WI38 (cell line): Measurements from ENCODE around the gene SORL1.
A peak's percentile ranks its signal among the peaks of the same experiment; 100 is the strongest.
"Not testable (repeated sequence)": the region's sequence is repeated elsewhere in the genome, so short reads cannot be mapped to it uniquely, and the experiment has no call there.

Source experiments
- H3K4me3 ChIP-seq: 2 replicates; pipeline ENCODE4 v1.5.1; 2011; ENCODE audit warnings: low read depth, mild to moderate bottlenecking, control low read depth, low read length
- CTCF ChIP-seq: IDR thresholded peaks from 2 replicates; pipeline ENCODE4 v1.5.1; 2012; ENCODE audit warnings: low read depth, mild to moderate bottlenecking, control low read depth, low read length

SORL1 gene

GRCh38 chr11:121451986-121452608 is at the start of gene SORL1:
SORL1 (plus strand) TSS chr11:121452314; CDS start chr11:121452332, 18 bp downstream.
- peak; percentile 50; the same call in 1 of the 2 replicates for TF ChIP-seq CTCF
- peak within 1 kb of the TSS; percentile 68 for H3K4me3 ChIP-seq

GRCh38 chr11:121405646-121406045 is 46.5 kb upstream of the SORL1 start:
- TF ChIP-seq CTCF: no peak
- no peak overlapping the region for H3K4me3 ChIP-seq

DNA sequence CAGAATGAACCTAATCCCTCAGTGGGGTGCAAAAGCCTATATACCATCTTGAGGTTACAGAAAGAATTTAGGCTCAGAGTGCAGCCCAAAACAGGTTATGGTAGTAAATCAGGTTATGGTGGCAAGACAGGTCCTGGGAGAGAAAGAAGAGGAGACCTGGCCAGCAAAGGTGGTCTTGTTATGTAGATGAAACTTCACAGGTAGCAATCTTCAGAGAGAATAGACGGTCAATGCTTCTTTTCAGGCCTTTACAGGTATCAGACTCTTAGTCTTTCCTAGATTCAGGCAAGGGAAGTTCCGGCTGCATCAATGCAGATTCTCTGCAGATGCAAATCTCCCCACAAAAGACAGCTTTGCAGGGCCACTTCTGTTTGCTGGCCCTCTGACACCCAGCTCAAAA is 45.8 kb upstream of the SORL1 start:
- H3K4me3 ChIP-seq: no peak overlapping the region

GRCh38 chr11:121408830-121409229 is 43.3 kb upstream of the SORL1 start:
- H3K4me3 ChIP-seq: no peak overlapping the region
- TF ChIP-seq CTCF: no peak

More for the DNA sequence above, 45.8 kb upstream of the SORL1 start:
- TF ChIP-seq CTCF: no peak

- not testable (repeated sequence) for H3K4me3 ChIP-seq
Measured at GRCh38 chr11:121410041-121410440, 42.1 kb upstream of the SORL1 start.

GRCh38 chr11:121411330-121411729 is 40.8 kb upstream of the SORL1 start:
- H3K4me3 ChIP-seq: not testable (repeated sequence)

- H3K4me3 ChIP-seq: no peak overlapping the region
- no peak for TF ChIP-seq CTCF
Measured at GRCh38 chr11:121412000-121412587, 40.0 kb upstream of the SORL1 start.

GRCh38 chr11:121412711-121413415 is 39.3 kb upstream of the SORL1 start:
- H3K4me3 ChIP-seq: no peak overlapping the region
- TF ChIP-seq CTCF: no peak
